LHCN-M2 (cell line): ENCODE data around the gene NGLY1. TPM values are rescaled to one million over a fixed set of nuclear protein-coding genes. Genes with fewer than 3 reads are reported as not detected.

ENCODE experiments used
- DNase-seq: peaks from one replicate; pipeline ENCODE4 v3.0.0-alpha.2; 2012; ENCODE audit warnings: low read depth
- total RNA-seq: library from RNA; depleted of rRNA; stranded (reverse); fragments of >200 nt; gene quantifications from 2 replicates; pipeline ENCODE4 v1.2.3, GENCODE V29; 2014

Gene NGLY1
- total RNA-seq, 1 experiment from 2014 or later, result 28.3 TPM

DNA sequence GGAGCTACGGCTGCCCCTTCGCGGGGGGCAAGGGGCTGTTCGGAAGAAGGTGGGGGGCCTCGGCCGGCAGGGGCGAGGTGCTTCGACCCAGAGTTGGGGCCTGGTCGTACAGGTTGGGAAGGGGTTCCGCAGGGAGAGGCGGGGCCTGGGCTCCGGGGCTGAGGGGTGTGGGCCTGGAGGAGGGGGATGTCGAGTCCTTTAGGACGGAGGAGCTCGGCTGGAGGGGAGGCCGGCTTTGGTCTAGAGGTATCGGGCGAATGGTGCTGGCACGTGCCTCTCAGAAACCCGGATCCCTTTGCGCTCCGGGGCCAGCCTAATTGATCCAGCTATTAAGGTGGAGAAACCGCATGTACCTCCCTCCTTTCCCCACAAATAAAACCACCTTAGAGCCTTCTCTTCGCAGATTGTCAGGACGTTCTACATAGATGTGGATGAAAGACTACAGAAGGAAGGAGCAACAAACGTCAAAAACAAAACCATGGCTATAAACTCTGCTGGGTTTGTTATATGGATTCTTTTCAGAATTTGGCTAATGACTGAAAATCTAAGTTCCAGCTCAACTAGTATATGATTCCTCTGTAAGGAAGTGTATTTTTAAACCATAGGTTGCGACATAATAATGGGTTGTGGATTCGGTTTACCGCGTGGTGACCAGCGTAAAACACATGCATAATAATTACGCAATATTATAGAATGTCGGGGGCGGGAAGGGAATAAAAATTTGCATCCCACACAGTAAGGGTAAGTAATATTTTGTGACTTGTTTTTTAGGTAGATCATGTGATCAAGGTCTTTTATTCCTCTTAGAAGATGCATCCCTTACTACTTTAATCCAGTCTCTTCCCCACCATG lies 644 bp upstream of the NGLY1 start:
- DNase-seq, result no peak

DNA sequence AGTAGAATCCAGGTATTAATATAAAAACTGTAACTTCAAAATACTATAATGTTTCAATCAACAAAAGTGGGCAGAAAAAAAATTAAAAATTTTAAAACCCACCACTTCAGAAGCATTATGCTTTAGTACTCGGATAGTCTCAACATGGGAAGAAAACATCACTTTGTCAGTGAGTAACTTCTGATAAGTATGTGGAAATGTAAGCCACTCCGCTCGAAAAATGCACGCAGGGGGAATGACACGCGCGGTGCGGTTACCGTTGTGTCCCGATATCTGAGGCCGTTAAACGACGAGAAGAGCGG lies 656 bp downstream of the NGLY1 start:
- no peak for DNase-seq

DNA sequence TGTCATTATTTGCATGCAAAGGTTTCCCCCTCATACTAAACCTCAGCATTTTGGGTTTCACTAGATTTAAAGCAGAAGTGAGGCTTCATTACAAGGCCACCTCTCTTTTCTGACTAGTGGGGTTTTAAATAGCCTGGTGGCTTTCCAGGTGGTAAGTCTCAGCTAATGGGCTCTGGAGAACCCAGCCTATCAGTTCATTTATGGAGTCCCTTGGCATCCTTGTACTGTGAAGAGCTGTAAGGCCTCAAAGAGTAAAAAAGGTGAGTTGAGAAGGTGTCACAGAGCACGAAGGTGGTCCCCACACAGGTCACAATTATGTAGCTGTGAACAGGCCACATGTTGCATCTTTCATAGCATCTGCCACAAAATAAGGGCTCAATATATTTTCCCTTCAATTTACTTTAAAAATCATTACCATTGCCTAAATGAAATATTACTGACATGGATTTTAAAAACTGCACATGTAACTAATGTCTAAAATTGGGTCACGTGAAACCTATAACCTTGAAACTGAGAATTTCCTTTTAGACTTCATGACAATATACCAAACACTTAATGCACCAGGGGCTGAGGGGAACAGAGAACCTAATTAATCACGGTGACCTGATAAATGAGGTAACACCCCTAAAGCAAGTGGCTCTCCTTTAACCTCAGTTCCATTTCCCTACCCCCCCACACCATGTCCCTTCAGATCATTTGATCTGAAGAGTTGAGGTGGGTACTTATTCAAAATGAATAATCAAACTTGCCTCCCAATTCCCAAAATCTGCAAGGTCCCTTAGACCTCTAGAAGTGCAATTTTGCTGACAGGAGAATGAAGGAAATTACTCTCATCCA lies 1.3 kb downstream of the NGLY1 start:
- DNase-seq, result no peak

DNA sequence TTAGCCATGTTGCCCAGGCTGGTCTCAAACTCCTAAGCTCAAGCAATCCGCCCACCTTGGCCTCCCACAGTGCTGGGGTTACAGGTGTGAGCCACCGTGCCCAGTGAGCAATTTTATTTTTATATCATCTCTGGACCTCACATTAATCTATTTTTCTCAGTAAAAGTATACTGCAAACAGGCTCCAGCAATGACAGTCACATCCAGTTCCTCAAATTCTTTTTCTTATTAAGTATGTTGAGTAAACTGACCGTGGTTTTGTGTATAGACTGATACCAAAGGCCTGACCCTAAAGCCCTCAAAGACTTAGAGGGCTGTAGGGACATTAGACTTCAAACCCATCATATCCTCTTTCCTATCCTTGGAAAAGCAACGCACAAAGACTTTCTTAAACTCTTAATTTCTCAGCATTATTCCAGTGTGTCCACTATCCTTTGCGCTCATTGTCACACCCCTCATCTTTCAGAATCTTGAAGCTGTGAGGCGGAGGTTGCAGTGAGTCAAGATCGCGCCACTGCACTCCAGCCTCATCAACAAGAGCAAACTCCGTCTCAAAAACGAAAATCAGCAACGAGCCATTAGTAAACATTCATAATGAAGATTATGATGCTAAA lies 2.0 kb downstream of the NGLY1 start:
- no peak for DNase-seq

DNA sequence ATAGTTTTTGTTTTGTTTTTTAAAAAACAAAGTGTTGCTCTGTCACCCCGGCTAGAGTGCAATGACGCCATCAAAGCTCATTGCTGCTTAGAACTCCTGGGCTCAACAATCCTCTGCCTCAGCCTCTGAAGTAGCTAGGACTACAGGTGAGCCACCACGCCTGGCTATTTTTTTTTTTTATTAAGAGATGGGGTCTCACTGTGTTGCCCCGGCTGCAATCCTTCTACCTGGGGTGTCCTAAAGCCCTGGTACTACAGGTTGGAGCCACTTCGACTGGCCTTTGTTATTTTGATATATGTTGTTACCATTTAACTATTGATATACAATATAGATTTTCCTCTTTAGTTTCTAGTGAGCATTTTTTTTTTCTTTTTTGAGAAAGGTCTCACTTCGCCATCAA lies 2.6 kb downstream of the NGLY1 start:
- no peak for DNase-seq

DNA sequence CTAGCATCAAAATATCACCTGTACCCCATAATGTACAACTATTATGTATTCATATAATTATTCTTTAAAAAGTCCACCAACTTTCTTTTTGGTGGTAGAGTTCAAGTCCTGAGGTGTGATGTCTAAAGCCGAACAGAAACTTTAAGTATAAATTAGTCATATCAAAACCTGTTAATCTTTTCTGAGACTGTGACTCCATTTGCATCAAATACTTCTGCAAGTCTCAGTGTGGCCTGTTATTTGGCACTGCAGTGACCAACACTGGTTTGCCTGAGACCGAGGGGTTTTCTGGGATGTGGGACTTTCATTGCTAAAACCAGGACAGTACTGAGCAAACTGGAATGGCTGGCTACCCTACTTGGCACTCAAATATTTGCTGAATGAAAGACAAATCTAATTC lies 7.3 kb downstream of the NGLY1 start:
- no peak for DNase-seq

DNA sequence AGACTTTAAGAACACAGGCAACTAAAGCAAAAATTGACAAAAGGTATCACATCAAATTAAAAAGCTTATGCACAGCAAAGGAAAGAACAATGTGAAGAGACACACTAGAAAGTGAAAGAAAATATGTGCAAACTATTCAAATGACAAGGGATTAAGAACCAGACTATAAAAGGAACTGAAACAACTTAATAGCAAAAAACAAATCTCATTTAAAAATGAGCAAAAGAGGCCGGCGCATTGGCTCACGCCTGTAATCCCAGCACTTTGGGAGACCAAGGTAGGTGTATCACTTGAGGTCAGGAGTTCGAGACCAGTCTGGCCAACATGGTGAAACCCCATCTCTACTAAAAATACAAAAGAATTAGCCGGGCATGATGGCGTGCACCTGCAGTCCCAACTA lies 14.4 kb downstream of the NGLY1 start:
- DNase-seq, result no peak

DNA sequence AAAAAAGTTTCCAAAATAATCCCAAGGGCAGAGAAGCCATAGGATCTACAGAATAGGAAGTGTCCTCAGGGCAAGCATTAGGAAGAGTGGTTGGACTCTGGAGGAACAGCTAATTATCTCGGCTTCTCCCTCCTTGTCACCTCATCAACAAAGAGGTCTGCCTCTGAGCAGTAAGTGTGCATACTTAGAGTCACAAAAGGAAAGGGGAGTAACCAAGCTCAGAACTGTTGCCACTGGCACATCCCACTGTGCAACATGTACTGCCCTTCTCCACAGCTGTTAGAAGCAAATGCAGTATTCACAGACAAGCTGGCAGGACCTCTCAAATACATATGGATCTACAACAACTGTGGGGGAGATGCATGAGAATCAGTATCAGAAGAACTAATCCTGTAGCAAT lies 31.5 kb downstream of the NGLY1 start:
- no peak for DNase-seq

DNA sequence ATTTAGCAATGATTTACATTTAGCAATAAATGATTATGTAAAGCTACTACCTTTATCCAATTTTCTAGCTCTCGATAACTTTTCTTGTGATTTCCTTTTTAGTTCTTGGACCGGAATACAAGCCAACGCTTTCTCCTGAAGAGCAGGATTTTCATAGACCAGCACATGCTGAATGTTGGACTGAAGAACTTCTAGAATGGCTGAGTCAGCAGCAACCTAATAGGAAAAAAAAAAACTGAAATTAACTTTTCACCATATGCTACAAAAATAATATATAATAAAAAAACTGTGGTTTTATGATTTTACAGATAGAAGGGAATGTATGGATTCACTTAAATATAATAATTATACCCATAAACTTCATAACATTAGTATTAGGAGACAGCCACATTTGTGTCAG lies 32.2 kb downstream of the NGLY1 start:
- no peak for DNase-seq

DNA sequence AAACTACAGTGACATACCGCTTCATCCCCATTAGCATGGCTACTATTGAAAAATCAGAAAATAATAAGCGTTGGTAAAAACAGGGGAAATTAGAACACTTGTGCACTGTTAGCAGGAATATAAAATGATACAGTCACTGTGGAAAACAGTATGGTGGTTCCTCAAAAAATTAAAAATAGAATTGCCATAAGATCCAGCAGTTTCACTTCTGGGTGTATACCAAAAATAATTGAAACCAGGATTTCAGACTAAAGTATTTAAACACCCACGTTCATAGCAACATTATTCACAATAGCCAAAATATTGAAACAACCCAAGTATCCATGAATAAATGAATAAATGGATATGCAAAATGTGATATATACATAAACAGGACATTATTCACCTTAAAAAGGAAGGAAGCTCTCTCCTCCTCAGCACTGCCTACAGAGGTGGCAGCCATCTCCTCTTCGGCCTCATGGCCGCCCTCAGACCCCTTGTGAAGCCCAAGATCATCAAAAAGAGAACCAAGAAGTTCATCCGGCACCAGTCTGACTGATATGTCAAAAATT lies 34.1 kb downstream of the NGLY1 start:
- DNase-seq, result no peak

DNA sequence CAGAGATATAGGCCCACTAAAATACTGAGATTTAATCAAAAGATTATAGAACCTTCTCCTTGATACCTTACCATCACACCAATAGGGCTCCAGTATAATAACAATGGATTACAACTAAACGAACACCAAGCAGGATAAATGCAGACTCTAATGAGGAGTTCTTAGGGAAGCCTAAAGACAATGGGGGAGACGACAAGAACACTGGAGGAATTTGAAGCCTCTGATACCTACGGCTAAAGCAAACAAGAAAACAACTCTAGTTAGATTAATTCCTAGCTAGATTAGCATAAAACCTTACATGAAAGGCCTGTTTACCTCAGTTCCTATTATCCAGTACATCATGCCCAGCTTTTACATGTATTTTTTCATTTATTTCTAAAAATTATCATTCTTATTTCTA lies 35.1 kb downstream of the NGLY1 start:
- DNase-seq, result no peak

DNA sequence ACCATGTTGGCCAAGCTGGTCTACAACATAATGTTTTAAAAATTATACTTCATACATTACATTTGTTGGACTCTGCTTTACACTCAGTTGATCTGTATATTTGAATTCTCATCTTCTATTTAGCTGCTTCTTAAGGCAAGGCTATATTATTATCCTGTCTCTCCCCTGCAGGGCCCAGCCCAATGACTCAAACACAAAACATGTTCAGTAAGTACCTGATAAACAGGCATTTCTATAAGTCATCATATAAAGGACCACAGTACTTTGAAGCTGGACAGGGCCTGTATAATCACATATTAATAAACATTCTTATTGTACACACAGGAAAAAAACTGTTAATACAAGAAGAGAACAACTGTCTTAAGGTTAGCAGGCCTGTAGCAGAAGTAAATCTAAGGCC lies 36.2 kb downstream of the NGLY1 start:
- no peak for DNase-seq

DNA sequence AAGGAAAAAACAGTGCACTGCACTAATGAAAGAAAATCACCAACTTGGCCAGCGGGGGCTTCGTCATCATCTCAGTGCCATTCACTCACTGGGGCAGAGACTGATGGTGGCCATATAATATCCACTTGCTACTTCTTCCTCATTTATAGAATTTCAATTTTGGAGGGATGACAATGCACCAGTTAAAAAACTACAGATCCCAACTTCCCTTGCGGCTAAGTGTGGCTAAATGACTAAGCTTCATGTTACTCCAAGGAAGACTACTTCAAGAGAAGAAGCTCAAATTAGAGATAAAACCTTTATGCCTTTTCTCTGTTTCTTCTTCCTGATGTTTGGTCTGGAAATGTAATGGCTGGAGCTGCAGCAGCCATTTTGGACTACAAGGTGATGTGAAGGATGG lies 38.8 kb downstream of the NGLY1 start:
- DNase-seq, result no peak

DNA sequence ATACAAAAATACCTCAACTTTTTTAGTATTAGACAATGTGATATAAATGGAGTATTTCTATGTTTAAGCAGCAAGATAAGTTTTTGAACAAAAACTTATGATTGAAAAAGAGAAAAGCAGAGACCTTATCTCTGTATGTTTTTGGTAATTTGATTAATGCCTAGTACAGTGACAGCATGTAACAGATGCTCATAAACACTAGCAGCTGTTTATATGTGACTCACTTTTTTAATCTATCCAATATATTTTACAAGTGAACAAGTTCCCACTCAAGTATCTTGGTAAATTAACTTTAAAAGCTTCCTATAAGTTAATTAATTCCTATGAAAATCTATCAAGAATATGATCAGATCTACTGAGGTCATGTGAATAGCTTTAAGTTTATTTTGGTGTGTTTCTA lies 55.1 kb downstream of the NGLY1 start:
- peak; percentile 61 for DNase-seq

DNA sequence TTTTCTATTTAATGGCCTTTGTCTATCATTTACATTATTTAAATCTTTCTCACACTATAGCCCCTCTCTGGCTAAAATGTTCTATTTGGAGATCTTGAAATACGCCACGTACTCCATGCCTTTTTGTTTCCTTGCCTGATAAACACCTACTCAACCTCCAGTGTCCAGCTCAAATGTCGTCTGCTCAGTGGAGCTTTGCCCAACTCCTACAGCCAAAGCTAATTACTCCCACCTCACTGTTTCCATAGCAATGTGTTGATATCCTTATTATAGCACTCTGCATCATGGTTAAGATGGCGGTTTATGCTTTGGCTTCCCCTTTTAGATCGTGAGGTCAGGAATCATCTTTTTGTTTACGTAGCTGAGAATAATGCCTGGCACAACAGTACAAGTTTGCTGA lies 55.9 kb downstream of the NGLY1 start:
- DNase-seq, result no peak

DNA sequence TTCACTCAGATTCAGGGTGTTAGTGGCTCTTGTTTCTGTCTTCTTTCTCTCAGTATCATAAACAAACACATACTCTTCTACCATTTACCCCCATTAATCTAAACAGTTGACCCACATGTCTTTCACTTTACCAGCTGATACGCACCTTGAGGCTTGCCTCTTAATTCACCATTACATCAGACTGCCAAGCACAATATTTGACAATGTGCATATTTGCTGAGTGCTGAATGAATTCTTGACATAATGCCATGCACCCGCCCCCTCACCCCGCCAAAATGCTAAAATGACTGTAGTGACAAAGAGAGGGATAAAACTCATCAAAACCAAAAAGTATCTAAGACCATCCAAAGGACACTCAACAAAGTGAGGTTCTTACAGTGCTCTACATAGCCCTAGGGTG lies 57.4 kb downstream of the NGLY1 start:
- DNase-seq, result no peak

DNA sequence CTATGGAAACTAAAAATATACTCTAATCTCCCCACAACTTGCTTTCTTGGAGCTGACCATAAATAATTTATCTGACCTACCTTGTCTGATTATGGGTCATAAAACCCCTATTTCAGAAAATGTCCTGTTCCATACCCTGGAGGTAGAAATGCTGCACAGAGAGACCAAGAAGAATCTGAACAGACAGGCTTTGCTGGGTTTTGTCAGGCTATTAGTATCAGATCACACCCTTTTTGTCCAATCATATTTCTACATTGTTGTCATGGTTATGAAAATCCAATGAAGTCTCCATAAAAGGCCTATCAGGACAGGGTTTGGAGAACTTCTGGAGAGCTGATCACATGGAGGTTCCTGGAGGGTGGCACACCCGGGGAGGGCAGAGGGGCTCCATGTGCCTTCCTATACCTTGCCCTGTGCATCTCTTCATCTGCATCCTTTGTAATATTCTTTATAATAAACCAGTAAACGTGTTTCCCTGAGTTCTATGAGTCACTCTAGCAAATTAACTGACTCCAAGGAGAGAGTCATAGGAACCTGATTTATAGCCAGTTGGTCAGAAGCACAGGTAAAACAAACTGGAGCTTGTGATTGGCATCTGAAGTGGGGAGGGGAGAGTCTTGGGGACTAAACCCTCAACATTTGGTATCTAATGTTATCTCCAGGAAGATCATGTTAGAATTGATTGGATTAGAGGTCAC lies 58.1 kb downstream of the NGLY1 start:
- DNase-seq, result no peak

DNA sequence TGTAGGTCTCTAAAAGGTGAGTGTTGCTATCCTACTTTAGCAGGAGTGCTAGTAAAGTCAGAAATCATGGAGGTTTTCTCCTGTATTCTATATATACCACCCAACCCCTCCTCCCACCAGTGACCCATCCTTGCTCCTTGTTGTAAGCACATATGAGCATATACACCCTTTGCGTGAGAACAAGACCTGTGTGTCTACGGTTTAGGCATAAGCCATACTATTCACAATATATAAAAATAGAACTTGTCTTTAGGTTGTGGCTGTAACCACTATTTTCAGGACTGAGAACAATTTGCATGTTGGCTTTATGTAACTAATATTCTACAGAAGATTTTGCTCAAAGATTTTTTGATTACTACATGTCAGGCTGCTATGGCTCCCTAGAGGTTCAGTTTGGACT lies 59.4 kb downstream of the NGLY1 start:
- DNase-seq, result no peak

DNA sequence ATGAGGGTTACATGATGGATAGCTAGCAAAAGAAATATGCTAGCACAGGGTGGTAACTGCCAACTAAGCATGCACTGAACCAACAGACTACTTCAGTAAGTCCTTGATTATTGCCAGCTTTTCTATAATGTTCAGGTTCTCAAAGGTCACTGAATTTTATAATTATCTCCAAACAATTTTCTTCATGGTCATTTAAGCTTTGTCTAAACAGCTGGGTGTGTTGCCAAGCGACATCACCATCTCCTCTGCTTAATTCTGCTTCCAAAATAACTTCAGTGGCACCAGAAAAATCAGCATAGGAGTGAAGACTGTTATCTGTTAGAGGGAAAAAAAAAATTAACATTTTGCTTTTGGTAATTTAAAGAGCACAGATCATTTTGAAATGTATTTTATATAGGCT lies 63.9 kb downstream of the NGLY1 start:
- DNase-seq, result no peak

DNA sequence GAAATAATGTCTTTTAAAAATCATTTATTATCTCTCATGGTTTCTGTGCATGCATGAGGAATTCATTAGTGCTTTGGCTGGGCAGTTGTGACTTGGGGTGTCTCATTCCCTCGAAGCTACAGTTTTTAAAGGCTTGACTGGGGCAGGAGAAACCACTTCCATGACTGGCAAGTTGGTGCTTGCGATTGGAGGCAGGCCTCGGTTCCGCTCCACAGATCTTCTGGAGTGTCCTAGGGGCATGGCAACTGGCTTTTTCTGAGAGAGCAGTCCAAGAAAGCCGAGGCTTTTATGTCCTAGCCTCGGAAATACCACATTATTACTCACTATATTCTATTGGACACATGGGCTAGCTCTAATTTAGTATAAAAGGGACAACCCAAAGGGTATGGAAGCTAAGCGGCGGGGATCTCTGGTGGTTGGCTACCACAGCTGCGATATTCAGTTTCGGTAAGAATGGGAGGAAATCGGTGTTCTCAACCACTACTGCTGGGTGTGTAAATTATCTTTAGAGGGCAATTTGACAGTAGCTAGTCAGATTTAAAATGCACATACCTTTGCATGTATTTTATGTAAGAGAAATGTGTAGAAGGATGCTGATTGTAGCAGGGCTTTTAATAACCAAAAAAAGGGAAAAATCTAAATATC lies 69.8 kb downstream of the NGLY1 start:
- no peak for DNase-seq

DNA sequence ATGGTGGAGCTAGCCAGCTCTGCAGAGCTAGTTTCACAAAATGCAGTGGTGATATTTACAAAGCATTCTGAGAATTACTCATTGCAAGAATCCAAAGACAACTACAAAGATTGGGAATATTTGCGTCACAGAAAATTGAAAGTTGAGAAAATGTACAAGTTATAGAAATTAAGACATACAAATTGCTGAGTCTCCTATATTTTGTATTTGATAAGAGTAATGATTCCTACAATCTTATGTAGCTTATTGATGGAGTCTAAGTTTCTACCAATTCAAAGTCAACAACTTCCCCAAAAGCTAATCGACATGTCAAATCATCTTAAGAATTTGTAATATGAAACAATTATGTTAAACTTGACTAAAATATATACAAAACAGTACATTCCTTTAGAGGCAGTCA lies 72.2 kb downstream of the NGLY1 start:
- DNase-seq, result no peak
